Osteoblast (primary cell): Measurements from ENCODE around the gene HCN1. TPM values are rescaled to one million over a fixed set of nuclear protein-coding genes. Genes with fewer than 3 reads are reported as not detected.
"Not testable (repeated sequence)": the region's sequence is repeated elsewhere in the genome, so short reads cannot be mapped to it uniquely, and the experiment has no call there.

ENCODE experiments used
- DNase-seq: peaks from one replicate; pipeline ENCODE4 v3.0.0; 2011; ENCODE audit warnings: low spot score, mixed read lengths; ENCODE audit not compliant: insufficient read length; ENCODE audit errors: missing footprints
- H2AFZ ChIP-seq: 2 replicates; pipeline ENCODE4 v1.6.0; 2011; ENCODE audit warnings: mild to moderate bottlenecking, low read length
- H3K27ac ChIP-seq: 2 replicates; pipeline ENCODE4 v1.5.1; 2011; ENCODE audit warnings: mild to moderate bottlenecking, low read depth, low read length, moderate library complexity
- H3K27me3 ChIP-seq: 2 replicates; pipeline ENCODE4 v1.6.0; 2012; ENCODE audit warnings: mild to moderate bottlenecking, control low read depth, inconsistent platforms, low read length, moderate library complexity; ENCODE audit not compliant: insufficient read depth
- H3K36me3 ChIP-seq: 2 replicates; pipeline ENCODE4 v1.5.1; 2011; ENCODE audit warnings: mild to moderate bottlenecking, low read length, control low read depth, moderate library complexity; ENCODE audit not compliant: insufficient read depth
- H3K4me1 ChIP-seq: 2 replicates; pipeline ENCODE4 v1.5.1; 2011; ENCODE audit warnings: mild to moderate bottlenecking, low read length, control low read depth, moderate library complexity; ENCODE audit not compliant: insufficient read depth
- H3K4me2 ChIP-seq: 2 replicates; pipeline ENCODE4 v1.6.0; 2011; ENCODE audit warnings: mild to moderate bottlenecking, low read length; ENCODE audit not compliant: insufficient read depth
- H3K4me3 ChIP-seq: fragments of 200-600 bp; sonication (generic); 3 replicates; pipeline ENCODE4 v1.5.1; 2012; ENCODE audit warnings: mild to moderate bottlenecking, low read length, inconsistent platforms; ENCODE audit not compliant: insufficient read depth
- H3K79me2 ChIP-seq: 2 replicates; pipeline ENCODE4 v1.6.0; 2012; ENCODE audit warnings: mild to moderate bottlenecking, low read length, control low read depth, inconsistent platforms; ENCODE audit not compliant: insufficient read depth
- H3K9me3 ChIP-seq: 2 replicates; pipeline ENCODE4 v1.5.1; 2011; ENCODE audit warnings: low read depth, low read length, control low read depth
- H4K20me1 ChIP-seq: 2 replicates; pipeline ENCODE4 v1.6.0; 2012; ENCODE audit warnings: mild to moderate bottlenecking, low read length, control low read depth; ENCODE audit not compliant: insufficient read depth
- total RNA-seq: library from RNA; depleted of rRNA; stranded (reverse); fragments of >200 nt; gene quantifications from 2 replicates; pipeline ENCODE4 v1.2.3, GENCODE V29; 2012
- TF ChIP-seq, protein P1 (sequence below): IDR thresholded peaks from 2 replicates; pipeline ENCODE4 v1.5.1; 2011; ENCODE audit warnings: mild to moderate bottlenecking, low read depth, low read length, moderate library complexity; ENCODE audit errors: extremely low read depth

HCN1 gene
- total RNA-seq, 1 donor, result not detected

DNA sequence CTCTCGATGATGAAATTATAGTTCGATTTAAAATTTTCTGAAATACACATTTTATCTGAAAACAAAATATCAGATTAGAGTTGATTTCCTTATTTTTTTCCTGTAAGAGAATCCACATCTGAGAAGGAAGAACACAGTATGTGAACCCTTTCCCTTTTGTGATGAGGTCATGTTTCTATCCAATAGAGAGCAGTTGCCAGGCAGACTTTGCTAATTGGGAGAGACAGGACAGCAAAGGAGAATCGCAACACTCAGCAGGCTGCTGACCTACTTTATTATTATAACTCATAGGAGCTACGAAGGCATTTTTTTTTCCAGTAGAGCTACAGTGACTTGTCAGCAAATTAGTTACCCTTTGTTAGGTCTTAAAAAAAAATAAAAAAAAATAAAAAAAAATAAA, 242.1 kb downstream of the HCN1 start:
- Histone ChIP-seq H3K9me3 (no peaks in the 10 kb centered on the region), H3K27me3 (no peaks in the 10 kb centered on the region), H3K4me2 (no peak overlapping the region), H3K4me1 (no peaks in the 10 kb centered on the region), H3K4me3 (no peak overlapping the region), H3K27ac (no peak overlapping the region), H3K36me3 (no peaks in the 10 kb centered on the region), H3K79me2 (no peaks in the 10 kb centered on the region), H4K20me1 (no peaks in the 10 kb centered on the region), H2AFZ (no peak overlapping the region)
- TF ChIP-seq, protein P1, sequence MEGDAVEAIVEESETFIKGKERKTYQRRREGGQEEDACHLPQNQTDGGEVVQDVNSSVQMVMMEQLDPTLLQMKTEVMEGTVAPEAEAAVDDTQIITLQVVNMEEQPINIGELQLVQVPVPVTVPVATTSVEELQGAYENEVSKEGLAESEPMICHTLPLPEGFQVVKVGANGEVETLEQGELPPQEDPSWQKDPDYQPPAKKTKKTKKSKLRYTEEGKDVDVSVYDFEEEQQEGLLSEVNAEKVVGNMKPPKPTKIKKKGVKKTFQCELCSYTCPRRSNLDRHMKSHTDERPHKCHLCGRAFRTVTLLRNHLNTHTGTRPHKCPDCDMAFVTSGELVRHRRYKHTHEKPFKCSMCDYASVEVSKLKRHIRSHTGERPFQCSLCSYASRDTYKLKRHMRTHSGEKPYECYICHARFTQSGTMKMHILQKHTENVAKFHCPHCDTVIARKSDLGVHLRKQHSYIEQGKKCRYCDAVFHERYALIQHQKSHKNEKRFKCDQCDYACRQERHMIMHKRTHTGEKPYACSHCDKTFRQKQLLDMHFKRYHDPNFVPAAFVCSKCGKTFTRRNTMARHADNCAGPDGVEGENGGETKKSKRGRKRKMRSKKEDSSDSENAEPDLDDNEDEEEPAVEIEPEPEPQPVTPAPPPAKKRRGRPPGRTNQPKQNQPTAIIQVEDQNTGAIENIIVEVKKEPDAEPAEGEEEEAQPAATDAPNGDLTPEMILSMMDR, result no peak
- no peak for DNase-seq

GRCh38 chr5:45444856-45445255, 251.3 kb downstream of the HCN1 start:
- not testable (repeated sequence) for H3K27ac ChIP-seq, H2AFZ ChIP-seq, H3K27me3 ChIP-seq, DNase-seq, H3K36me3 ChIP-seq, H4K20me1 ChIP-seq, H3K4me1 ChIP-seq, H3K4me3 ChIP-seq, H3K4me2 ChIP-seq, H3K9me3 ChIP-seq, H3K79me2 ChIP-seq

- Histone ChIP-seq H2AFZ (no peak overlapping the region), H3K79me2 (no peaks in the 10 kb centered on the region), H3K4me3 (no peak overlapping the region), H3K36me3 (no peaks in the 10 kb centered on the region), H3K27ac (no peak overlapping the region), H4K20me1 (no peaks in the 10 kb centered on the region), H3K9me3 (peaks cover 2% of the 10 kb centered on the region), H3K4me1 (no peaks in the 10 kb centered on the region), H3K4me2 (no peak overlapping the region), H3K27me3 (no peaks in the 10 kb centered on the region)
- TF ChIP-seq, protein P1, result no peak
- no peak for DNase-seq
Observed at GRCh38 chr5:45440466-45440865, 255.7 kb downstream of the HCN1 start.

DNA sequence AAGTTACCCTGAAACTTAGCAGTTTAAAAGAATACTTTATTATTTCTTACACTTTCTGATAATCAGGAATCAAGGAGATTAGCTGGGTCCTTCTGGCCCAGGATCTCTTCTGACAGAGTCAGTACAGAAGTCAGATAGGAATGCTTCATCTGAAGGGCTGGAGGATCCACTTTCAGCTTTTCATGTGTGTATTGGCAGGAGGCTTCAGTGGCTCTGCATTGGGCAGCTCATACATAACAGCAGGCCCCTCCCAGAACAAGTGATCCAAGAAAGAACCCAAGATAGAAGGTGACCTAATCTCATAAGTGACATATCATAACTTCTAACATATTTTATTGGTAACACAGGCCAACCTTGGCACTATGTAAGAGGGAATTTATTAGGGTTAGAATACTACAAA, 258.4 kb downstream of the HCN1 start:
- TF ChIP-seq, protein P1, result no peak
- no peak overlapping the region for H3K4me2 ChIP-seq
- peaks cover 5% of the 10 kb centered on the region for H3K9me3 ChIP-seq
- no peaks in the 10 kb centered on the region for H3K27me3 ChIP-seq
- no peak for DNase-seq
- no peaks in the 10 kb centered on the region for H3K36me3 ChIP-seq
- H4K20me1 ChIP-seq, result no peaks in the 10 kb centered on the region
- no peaks in the 10 kb centered on the region for H3K79me2 ChIP-seq
- no peak overlapping the region for H2AFZ ChIP-seq
- no peaks in the 10 kb centered on the region for H3K4me1 ChIP-seq
- no peak overlapping the region for H3K4me3 ChIP-seq
- no peak overlapping the region for H3K27ac ChIP-seq
